ENCODE measurements around the gene USP2.

USP2 gene

GRCh38 chr11:119335091-119335654, 46.3 kb downstream of the USP2 start:
- peaks cover 0 to 19% (median 12%) of the 10 kb centered on the region in 5 experiments for H3K27me3 ChIP-seq (replicated peaks in 2 of 5; ENCODE audit: control insufficient read depth in 4 of 5, insufficient read depth in 5 of 5, low read length in 4 of 5)
- H3K36me3 ChIP-seq (ENCODE audit: control insufficient read depth in 4 of 4, insufficient read depth in 4 of 4, low read length in 3 of 4) = peaks cover 4 to 15% (median 10%) of the 10 kb centered on the region in 4 experiments
- H3K4me3 ChIP-seq (ENCODE audit: control insufficient read depth in 1 of 7, extremely low read depth in 1 of 7, insufficient read depth in 4 of 7, low read depth in 2 of 7, low read length in 6 of 7) = peak overlapping the region; percentile 53 to 96 (median 93)
- CTCF ChIA-PET = interaction anchor here (0.7 to 12.0 kb wide), 4 partner anchors 13 to 39 kb away, joined by 3 to 90 read pairs (median 32); no protein-coding TSS in a partner anchor
- H3K4me1 ChIP-seq (ENCODE audit: control extremely low read depth in 1 of 4, control insufficient read depth in 4 of 4, insufficient read depth in 4 of 4, low read length in 3 of 4) = peaks cover 0 to 36% (median 29%) of the 10 kb centered on the region in 4 experiments
- H3K27ac ChIP-seq (ENCODE audit: insufficient read depth in 1 of 2, low read depth in 1 of 2, low read length in 2 of 2, poor library complexity in 1 of 2, severe bottlenecking in 2 of 2) = peak overlapping the region in 1 of 2 experiments; percentile 90
- DNase-seq = no peak
- H3K9me3 ChIP-seq (ENCODE audit: control extremely low read depth in 1 of 5, control insufficient read depth in 4 of 5, insufficient read depth in 2 of 5, low read depth in 1 of 5, low read length in 4 of 5) = no peaks in the 10 kb centered on the region
- POLR2A ChIA-PET = no interaction called here
- 83% methylated on average over 15 of the region's 15 CpGs for WGBS (ENCODE audit: insufficient coverage)

GRCh38 chr11:119334174-119334930, 47.1 kb downstream of the USP2 start, which contains the start of gene RNF26:
Gene RNF26 (plus strand): TSS chr11:119334527. CDS start chr11:119335123, 596 bp downstream.
- CTCF ChIA-PET = interaction anchor here (0.7 to 8.3 kb wide), 2 partner anchors 12 to 22 kb away, joined by 3 to 90 read pairs; no protein-coding TSS in a partner anchor
- WGBS (ENCODE audit: insufficient coverage) = 0% methylated on average over 49 of the region's 54 CpGs
- Histone ChIP-seq H3K36me3 (ENCODE audit: control insufficient read depth in 4 of 4, insufficient read depth in 4 of 4, low read length in 3 of 4) (peaks cover 4 to 15% (median 10%) of the 10 kb centered on the region in 4 experiments), H3K4me3 (ENCODE audit: control insufficient read depth in 1 of 7, extremely low read depth in 1 of 7, insufficient read depth in 4 of 7, low read depth in 2 of 7, low read length in 6 of 7) (peak within 1 kb of the TSS; percentile 53 to 96 (median 93)), H3K27me3 (replicated peaks in 2 of 5; ENCODE audit: control insufficient read depth in 4 of 5, insufficient read depth in 5 of 5, low read length in 4 of 5) (peaks cover 0 to 10% (median 10%) of the 10 kb centered on the region in 5 experiments), H3K27ac (ENCODE audit: insufficient read depth in 1 of 2, low read depth in 1 of 2, low read length in 2 of 2, poor library complexity in 1 of 2, severe bottlenecking in 2 of 2) (peak within 1 kb of the TSS; percentile 79 to 90), H3K9me3 (ENCODE audit: control extremely low read depth in 1 of 5, control insufficient read depth in 4 of 5, insufficient read depth in 2 of 5, low read depth in 1 of 5, low read length in 4 of 5) (no peaks in the 10 kb centered on the region), H3K4me1 (ENCODE audit: control extremely low read depth in 1 of 4, control insufficient read depth in 4 of 4, insufficient read depth in 4 of 4, low read length in 3 of 4) (peaks cover 0 to 29% (median 21%) of the 10 kb centered on the region in 4 experiments)
- POLR2A ChIA-PET = no interaction called here
- peak; percentile 98 for DNase-seq

GRCh38 chr11:119332111-119332765, 49.3 kb downstream of the USP2 start:
- no peak overlapping the region for H3K27ac ChIP-seq (ENCODE audit: insufficient read depth in 1 of 2, low read depth in 1 of 2, low read length in 2 of 2, poor library complexity in 1 of 2, severe bottlenecking in 2 of 2)
- H3K9me3 ChIP-seq (ENCODE audit: control extremely low read depth in 1 of 5, control insufficient read depth in 4 of 5, insufficient read depth in 2 of 5, low read depth in 1 of 5, low read length in 4 of 5) = no peaks in the 10 kb centered on the region
- ChIA-PET POLR2A (no interaction called here), CTCF (interaction anchor here (0.9 to 1.7 kb wide), 3 partner anchors 9 to 18 kb away, joined by 3 to 8 read pairs (median 3); no protein-coding TSS in a partner anchor)
- no peak overlapping the region for H3K4me3 ChIP-seq (ENCODE audit: control insufficient read depth in 1 of 7, extremely low read depth in 1 of 7, insufficient read depth in 4 of 7, low read depth in 2 of 7, low read length in 6 of 7)
- 79% methylated on average over 1 of the region's 4 CpGs for WGBS (ENCODE audit: insufficient coverage)
- H3K4me1 ChIP-seq (ENCODE audit: control extremely low read depth in 1 of 4, control insufficient read depth in 4 of 4, insufficient read depth in 4 of 4, low read length in 3 of 4) = peaks cover 0 to 20% (median 15%) of the 10 kb centered on the region in 4 experiments
- no peak for DNase-seq
- peaks cover 4 to 14% (median 9%) of the 10 kb centered on the region in 4 experiments for H3K36me3 ChIP-seq (ENCODE audit: control insufficient read depth in 4 of 4, insufficient read depth in 4 of 4, low read length in 3 of 4)
- peaks cover 0 to 2% (median 0%) of the 10 kb centered on the region in 5 experiments for H3K27me3 ChIP-seq (replicated peaks in 2 of 5; ENCODE audit: control insufficient read depth in 4 of 5, insufficient read depth in 5 of 5, low read length in 4 of 5)

GRCh38 chr11:119330237-119330636, 51.3 kb downstream of the USP2 start:
- Histone ChIP-seq H3K4me3 (ENCODE audit: control insufficient read depth in 1 of 7, extremely low read depth in 1 of 7, insufficient read depth in 4 of 7, low read depth in 2 of 7, low read length in 6 of 7) (no peak overlapping the region), H3K4me1 (ENCODE audit: control extremely low read depth in 1 of 4, control insufficient read depth in 4 of 4, insufficient read depth in 4 of 4, low read length in 3 of 4) (peaks cover 0 to 12% (median 10%) of the 10 kb centered on the region in 4 experiments), H3K27me3 (replicated peaks in 2 of 5; ENCODE audit: control insufficient read depth in 4 of 5, insufficient read depth in 5 of 5, low read length in 4 of 5) (peaks cover 0 to 2% (median 0%) of the 10 kb centered on the region in 5 experiments), H3K36me3 (ENCODE audit: control insufficient read depth in 4 of 4, insufficient read depth in 4 of 4, low read length in 3 of 4) (no peaks in the 10 kb centered on the region), H3K9me3 (ENCODE audit: control extremely low read depth in 1 of 5, control insufficient read depth in 4 of 5, insufficient read depth in 2 of 5, low read depth in 1 of 5, low read length in 4 of 5) (no peaks in the 10 kb centered on the region), H3K27ac (ENCODE audit: insufficient read depth in 1 of 2, low read depth in 1 of 2, low read length in 2 of 2, poor library complexity in 1 of 2, severe bottlenecking in 2 of 2) (no peak overlapping the region)
- ChIA-PET POLR2A (no interaction called here), CTCF (interaction anchor here (1.7 kb wide), 1 partner anchor 9 kb away, joined by 6 read pairs; no protein-coding TSS in a partner anchor)
- DNase-seq = no peak
- WGBS (ENCODE audit: insufficient coverage) = 30% methylated on average over 1 of the region's 1 CpG

GRCh38 chr11:119329320-119329719, 52.2 kb downstream of the USP2 start:
- peaks cover 0 to 6% (median 4%) of the 10 kb centered on the region in 4 experiments for H3K4me1 ChIP-seq (ENCODE audit: control extremely low read depth in 1 of 4, control insufficient read depth in 4 of 4, insufficient read depth in 4 of 4, low read length in 3 of 4)
- WGBS (ENCODE audit: insufficient coverage) = no CpG with 5 or more reads among the region's 2 CpGs
- H3K4me3 ChIP-seq (ENCODE audit: control insufficient read depth in 1 of 7, extremely low read depth in 1 of 7, insufficient read depth in 4 of 7, low read depth in 2 of 7, low read length in 6 of 7) = no peak overlapping the region
- DNase-seq = no peak
- POLR2A ChIA-PET = no interaction called here
- H3K36me3 ChIP-seq (ENCODE audit: control insufficient read depth in 4 of 4, insufficient read depth in 4 of 4, low read length in 3 of 4) = no peaks in the 10 kb centered on the region
- no peaks in the 10 kb centered on the region for H3K9me3 ChIP-seq (ENCODE audit: control extremely low read depth in 1 of 5, control insufficient read depth in 4 of 5, insufficient read depth in 2 of 5, low read depth in 1 of 5, low read length in 4 of 5)
- H3K27me3 ChIP-seq (replicated peaks in 2 of 5; ENCODE audit: control insufficient read depth in 4 of 5, insufficient read depth in 5 of 5, low read length in 4 of 5) = peaks cover 0 to 2% (median 0%) of the 10 kb centered on the region in 5 experiments
- CTCF ChIA-PET = no interaction called here
- no peak overlapping the region for H3K27ac ChIP-seq (ENCODE audit: insufficient read depth in 1 of 2, low read depth in 1 of 2, low read length in 2 of 2, poor library complexity in 1 of 2, severe bottlenecking in 2 of 2)

GRCh38 chr11:119324189-119324588, 57.3 kb downstream of the USP2 start:
- Histone ChIP-seq H3K27me3 (replicated peaks in 2 of 5; ENCODE audit: control insufficient read depth in 4 of 5, insufficient read depth in 5 of 5, low read length in 4 of 5) (peaks cover 0 to 15% (median 5%) of the 10 kb centered on the region in 5 experiments), H3K36me3 (ENCODE audit: control insufficient read depth in 4 of 4, insufficient read depth in 4 of 4, low read length in 3 of 4) (no peaks in the 10 kb centered on the region), H3K4me3 (ENCODE audit: control insufficient read depth in 1 of 7, extremely low read depth in 1 of 7, insufficient read depth in 4 of 7, low read depth in 2 of 7, low read length in 6 of 7) (no peak overlapping the region), H3K4me1 (ENCODE audit: control extremely low read depth in 1 of 4, control insufficient read depth in 4 of 4, insufficient read depth in 4 of 4, low read length in 3 of 4) (peaks cover 0 to 19% (median 17%) of the 10 kb centered on the region in 4 experiments), H3K9me3 (ENCODE audit: control extremely low read depth in 1 of 5, control insufficient read depth in 4 of 5, insufficient read depth in 2 of 5, low read depth in 1 of 5, low read length in 4 of 5) (no peaks in the 10 kb centered on the region), H3K27ac (ENCODE audit: insufficient read depth in 1 of 2, low read depth in 1 of 2, low read length in 2 of 2, poor library complexity in 1 of 2, severe bottlenecking in 2 of 2) (no peak overlapping the region)
- DNase-seq = no peak
- ChIA-PET CTCF (interaction anchor here (0.8 to 4.6 kb wide), 18 partner anchors 8 to 233 kb away, joined by 3 to 90 read pairs (median 6); partner anchors contain the start of genes C1QTNF5 and RNF26), POLR2A (no interaction called here)
- WGBS (ENCODE audit: insufficient coverage) = 94% methylated on average over 2 of the region's 4 CpGs
